ENCODE data around the gene RAC2.

GRCh38 chr22:37290737-37291136, 46.7 kb upstream of the RAC2 start:
- TF ChIP-seq, protein P1, sequence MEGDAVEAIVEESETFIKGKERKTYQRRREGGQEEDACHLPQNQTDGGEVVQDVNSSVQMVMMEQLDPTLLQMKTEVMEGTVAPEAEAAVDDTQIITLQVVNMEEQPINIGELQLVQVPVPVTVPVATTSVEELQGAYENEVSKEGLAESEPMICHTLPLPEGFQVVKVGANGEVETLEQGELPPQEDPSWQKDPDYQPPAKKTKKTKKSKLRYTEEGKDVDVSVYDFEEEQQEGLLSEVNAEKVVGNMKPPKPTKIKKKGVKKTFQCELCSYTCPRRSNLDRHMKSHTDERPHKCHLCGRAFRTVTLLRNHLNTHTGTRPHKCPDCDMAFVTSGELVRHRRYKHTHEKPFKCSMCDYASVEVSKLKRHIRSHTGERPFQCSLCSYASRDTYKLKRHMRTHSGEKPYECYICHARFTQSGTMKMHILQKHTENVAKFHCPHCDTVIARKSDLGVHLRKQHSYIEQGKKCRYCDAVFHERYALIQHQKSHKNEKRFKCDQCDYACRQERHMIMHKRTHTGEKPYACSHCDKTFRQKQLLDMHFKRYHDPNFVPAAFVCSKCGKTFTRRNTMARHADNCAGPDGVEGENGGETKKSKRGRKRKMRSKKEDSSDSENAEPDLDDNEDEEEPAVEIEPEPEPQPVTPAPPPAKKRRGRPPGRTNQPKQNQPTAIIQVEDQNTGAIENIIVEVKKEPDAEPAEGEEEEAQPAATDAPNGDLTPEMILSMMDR (conservative IDR thresholded peaks at IDR 0.05; ENCODE audit: low read depth, low read length), result no peak
- TF ChIP-seq EZH2phosphoT487 (IDR thresholded peaks at IDR 0.05; ENCODE audit: borderline replicate concordance, low read length), result no peak
